HepG2 (cell line): ENCODE measurements around the gene ARHGAP32. TPM values are rescaled to one million over a fixed set of nuclear protein-coding genes. Genes with fewer than 3 reads are reported as not detected.

Source experiments
- ATAC-seq: fragments of 200-7000 bp; cut with Tn5 transposase; 3 replicates; pipeline ENCODE4 v1.9.1; 2020; ENCODE audit warnings: mild to moderate bottlenecking, moderate library complexity
- BruUV-seq: library from RNA; stranded (reverse); fragments of 400-500 nt; replicated peaks from 2 replicates; lab custom pipeline; 2021; lab: Mats Ljungman, UMichigan
- CTCF ChIA-PET: fragments of 300-600 bp; formaldehyde crosslinking; extraction: SDS; loops from one replicate; lab custom pipeline; 2021; ENCODE audit warnings: low total read pairs, inconsistent platforms, low intra/inter-chr PET ratio; lab: Yijun Ruan, JAX
- POLR2A ChIA-PET: fragments of 350-600 bp; sonication (Branson Sonifier 250); formaldehyde crosslinking; loops from one replicate; lab custom pipeline; 2020; ENCODE audit warnings: antibody characterized with exemption, inconsistent platforms; lab: Yijun Ruan, JAX
- DNase-seq: peaks from one replicate; pipeline ENCODE4 v3.0.0-alpha.2; 2015; ENCODE audit warnings: low spot score
- FAIRE-seq: peaks from 3 replicates; lab custom pipeline; 2011; peaks lifted over from hg19 to GRCh38; lab: Jason Lieb, UNC
- H2AFZ ChIP-seq: one replicate; pipeline ENCODE4 v1.6.1; 2011; ENCODE audit warnings: low read length, inconsistent platforms
- H3K27ac ChIP-seq: fragments of 300-600 bp; 3 replicates; pipeline ENCODE4 v1.8.0; 2011; ENCODE audit warnings: mixed run types, mild to moderate bottlenecking, mixed read lengths, low read length, inconsistent platforms; ENCODE audit not compliant: insufficient read depth; ENCODE audit errors: extremely low read length
- H3K27me3 ChIP-seq, 2 experiments: fragments of 200-600 bp in 1 of 2; 2 replicates in 1 of 2; 3 replicates in 1 of 2; pipeline versions ENCODE4 v1.6.0 to v1.8.0; 2011; ENCODE audit warnings: low read length in 2 of 2, mild to moderate bottlenecking in 2 of 2, moderate library complexity in 2 of 2, inconsistent platforms in 1 of 2; ENCODE audit not compliant: insufficient read depth in 2 of 2, control insufficient read depth in 1 of 2
- H3K36me3 ChIP-seq, 2 experiments: fragments of 200-600 bp in 1 of 2; replicated peaks in 1 of 2; 2 replicates in 1 of 2; 3 replicates in 1 of 2; pipeline versions ENCODE4 v1.5.1 to v1.8.0; 2011; ENCODE audit warnings: low read length in 2 of 2, inconsistent platforms in 1 of 2; ENCODE audit not compliant: insufficient read depth in 2 of 2, control insufficient read depth in 1 of 2
- H3K4me1 ChIP-seq: 2 replicates; pipeline ENCODE4 v1.5.1; 2012; ENCODE audit warnings: low read length, inconsistent platforms; ENCODE audit not compliant: insufficient read depth
- H3K4me2 ChIP-seq: 2 replicates; pipeline ENCODE4 v1.6.0; 2011; ENCODE audit warnings: low read depth, low read length, inconsistent platforms
- H3K4me3 ChIP-seq, 3 experiments: fragments of 200-600 bp in 1 of 3; sonication (generic), shearing (Covaris generic) in 1 of 3; replicated peaks in 1 of 3; 2 replicates each; pipeline ENCODE4 v1.5.1; 2011 to 2016; ENCODE audit warnings: low read length in 3 of 3, inconsistent platforms in 2 of 3, low read depth in 2 of 3, mild to moderate bottlenecking in 2 of 3, control low read depth in 1 of 3, mixed read lengths in 1 of 3; ENCODE audit not compliant: insufficient read depth in 1 of 3
- H3K79me2 ChIP-seq: one replicate; pipeline ENCODE4 v1.6.1; 2011; ENCODE audit warnings: low read length, inconsistent platforms; ENCODE audit not compliant: insufficient read depth
- H3K9ac ChIP-seq: 2 replicates; pipeline ENCODE4 v1.6.0; 2011; ENCODE audit warnings: mild to moderate bottlenecking, low read depth, low read length, inconsistent platforms; ENCODE audit not compliant: insufficient read depth
- H3K9me3 ChIP-seq: 2 replicates; pipeline ENCODE4 v1.5.1; 2012; ENCODE audit warnings: mild to moderate bottlenecking, low read length
- H4K20me1 ChIP-seq: 2 replicates; pipeline ENCODE4 v1.6.0; 2011; ENCODE audit warnings: inconsistent platforms, mild to moderate bottlenecking, low read length, moderate library complexity; ENCODE audit not compliant: insufficient read depth
- CCAR2 ChIP-seq: fragments of 200-400 bp; formaldehyde crosslinking; optimal IDR thresholded peaks from 2 replicates; pipeline ENCODE3; 2018; ENCODE audit warnings: low read depth, mild to moderate bottlenecking, low read length, moderate library complexity
- HNRNPLL ChIP-seq: fragments of 200-400 bp; formaldehyde crosslinking; IDR thresholded peaks from 2 replicates; pipeline ENCODE4 v1.6.1; 2017; ENCODE audit warnings: mild to moderate bottlenecking, low read depth, low read length; ENCODE audit not compliant: poor library complexity, severe bottlenecking
- HOXA7 ChIP-seq: sonication (generic); formaldehyde crosslinking; IDR thresholded peaks from 2 replicates; pipeline ENCODE4 v1.8.1; 2022; ENCODE audit warnings: mild to moderate bottlenecking, missing genetic modification reagents, moderate library complexity
- MBD4 ChIP-seq: IDR thresholded peaks from 2 replicates; pipeline ENCODE4 v1.6.1; 2012; ENCODE audit warnings: low read length, inconsistent platforms, borderline replicate concordance
- SALL2 ChIP-seq: sonication (generic); formaldehyde crosslinking; IDR thresholded peaks from 2 replicates; pipeline ENCODE4 v1.8.1; 2023; ENCODE audit warnings: mild to moderate bottlenecking, missing genetic modification reagents, inconsistent platforms
- SP5 ChIP-seq: IDR thresholded peaks from 2 replicates; pipeline ENCODE4 v1.6.1; 2016; ENCODE audit warnings: low read depth, borderline replicate concordance
- TAF15 ChIP-seq: fragments of 200-400 bp; formaldehyde crosslinking; IDR thresholded peaks from one replicate; pipeline ENCODE4 v1.6.1; 2018; ENCODE audit warnings: mild to moderate bottlenecking, low read depth, low read length; ENCODE audit not compliant: poor library complexity, severe bottlenecking
- ZFX ChIP-seq: sonication (generic); formaldehyde crosslinking; IDR thresholded peaks from 2 replicates; pipeline ENCODE4 v1.4.0; 2020; ENCODE audit warnings: mild to moderate bottlenecking, low read depth, missing genetic modification reagents, moderate library complexity
- ZNF225 ChIP-seq: sonication (generic); formaldehyde crosslinking; IDR thresholded peaks from 2 replicates; pipeline ENCODE4 v1.4.0; 2020; ENCODE audit warnings: mild to moderate bottlenecking, missing genetic modification reagents
- ZNF24 ChIP-seq: fragments of 450-650 bp; IDR thresholded peaks from 2 replicates; pipeline ENCODE4 v1.6.1; 2017; ENCODE audit warnings: antibody characterized with exemption, mild to moderate bottlenecking
- ZNF644 ChIP-seq: IDR thresholded peaks from 2 replicates; pipeline ENCODE4 v1.6.1; 2016; ENCODE audit warnings: low read depth
- ZNF749 ChIP-seq: sonication (generic); formaldehyde crosslinking; IDR thresholded peaks from 2 replicates; pipeline ENCODE4 v1.8.0; 2022; ENCODE audit warnings: mild to moderate bottlenecking, missing genetic modification reagents, moderate library complexity, borderline replicate concordance
- ZNF766 ChIP-seq: sonication (generic); formaldehyde crosslinking; IDR thresholded peaks from 2 replicates; pipeline ENCODE4 v1.5.0; 2020; ENCODE audit warnings: missing genetic modification reagents, borderline replicate concordance
- WGBS: methylation state at CpG from one replicate; pipeline ENCODE4 v1.1.6; 2017; ENCODE audit warnings: low lambda C conversion rate; 5-methylcytosine and 5-hydroxymethylcytosine counted together
- in situ Hi-C: cut with HindIII; loops from 2 replicates; pipeline ENCODE4 v1.10.0; 2017; ENCODE audit warnings: low pct_unique_long_range_greater_than_20kb; ENCODE audit not compliant: extremely low pct_ligation_motif_present
- intact Hi-C: fragments of 100-400 bp; cut with micrococcal nuclease; formaldehyde crosslinking; loops from one replicate; pipeline ENCODE4 v1.10.0; 2022; ENCODE audit not compliant: unreplicated experiment
- polyA plus RNA-seq, 8 experiments: library from polyadenylated mRNA; depleted of rRNA in 3 of 8; stranded (reverse) in 7 of 8; unstranded in 1 of 8; fragments of >200 nt; fragmentation: Illumina TruSeq in 4 of 8; extraction: Trizol in 4 of 8; gene quantifications; 2 replicates each; pipeline versions ENCODE4 v1.2.1 to v1.2.3, GENCODE V29; 2011 to 2016; ENCODE audit warnings: low read depth in 4 of 8, missing spikeins in 1 of 8, mixed read lengths in 1 of 8; ENCODE audit not compliant: insufficient read depth in 1 of 8
- total RNA-seq, 5 experiments: library from RNA; depleted of rRNA; stranded (reverse); fragments of >200 nt; fragmentation: Illumina TruSeq; extraction: Trizol; gene quantifications; 2 replicates each; pipeline ENCODE4 v1.2.3, GENCODE V29; 2016; ENCODE audit warnings: low read depth in 1 of 5

ARHGAP32 gene
- total and polyA plus RNA-seq, 2 of the 13 experiments (the other 11 are each of a cell fraction or from before 2014, with no cell fraction given), result 6.3 to 8.2 TPM

- 19% methylated on average over 3 of the region's 12 CpGs for WGBS
- no TSS peak for BruUV-seq
- Histone ChIP-seq H3K27ac (no peak overlapping the region), H3K4me2 (no peak overlapping the region), H2AFZ (no peak overlapping the region), H3K36me3 (no peaks in the 10 kb centered on the region), H3K9ac (no peak overlapping the region), H3K27me3 (peaks cover 1 to 30% of the 10 kb centered on the region in 2 experiments), H3K4me1 (no peaks in the 10 kb centered on the region), H3K9me3 (no peaks in the 10 kb centered on the region), H4K20me1 (no peaks in the 10 kb centered on the region), H3K79me2 (no peaks in the 10 kb centered on the region), H3K4me3 (no peak overlapping the region)
- TF ChIP-seq HOXA7 (CRISPR knock-in tag) (no peak), ZNF749 (CRISPR knock-in tag) (no peak), ZFX (no peak), ZNF766 (CRISPR knock-in tag) (no peak), ZNF225 (CRISPR knock-in tag) (no peak), CCAR2 (no peak), ZNF644 (no peak), ZNF24 (no peak), SALL2 (no peak), HNRNPLL (no peak), MBD4 (no peak), TAF15 (no peak), SP5 (CRISPR knock-in tag) (no peak)
- in situ Hi-C loops (no loop called here), intact Hi-C loops (no loop called here)
- ATAC-seq (no peak), DNase-seq (no peak), FAIRE-seq (no peak)
- CTCF ChIA-PET, result no interaction called here
- POLR2A ChIA-PET, result no interaction called here
Measured at GRCh38 chr11:128929991-128930390, 262.1 kb downstream of the ARHGAP32 start.
